GM19025 (cell line): ENCODE measurements around the gene WWP2.
"Not testable (repeated sequence)": the region's sequence is repeated elsewhere in the genome, so short reads cannot be mapped to it uniquely, and the experiment has no call there.

Experiments used
- ATAC-seq: cut with Tn5 transposase; IDR thresholded peaks from one replicate; pipeline ENCODE4 v1.9.1; 2021; ENCODE audit warnings: mild to moderate bottlenecking, low read depth, moderate library complexity; ENCODE audit not compliant: unreplicated experiment

WWP2 gene

DNA sequence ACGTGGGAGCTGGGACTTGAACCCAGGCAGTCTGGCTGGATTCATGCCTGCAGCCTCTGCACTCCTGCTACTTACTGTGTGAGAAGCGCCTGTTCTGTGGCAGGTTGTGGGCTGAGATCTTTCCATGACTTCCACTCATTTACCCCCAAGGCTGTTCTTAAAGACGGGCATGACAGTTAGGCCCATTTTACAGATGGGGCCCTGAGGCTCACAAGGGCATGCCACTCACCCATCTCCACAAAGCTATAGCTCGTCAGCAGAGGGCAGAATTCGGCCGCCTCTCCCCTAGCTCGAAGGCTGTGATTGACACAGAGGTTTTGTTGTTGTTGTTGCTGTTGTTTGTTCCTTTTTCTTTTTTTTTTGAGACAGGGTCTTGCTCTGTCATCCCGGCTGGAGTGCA is 210.8 kb downstream of the WWP2 start:
- ATAC-seq, result not testable (repeated sequence)

- ATAC-seq, result not testable (repeated sequence)
These were observed 223.1 kb downstream of the WWP2 start for GRCh38 chr16:69985196-69985595.
